ENCODE measurements around the gene UNC13C.

- TF ChIP-seq CTCF (IDR thresholded peaks at IDR 0.05) (no peak), POLR2A (IDR thresholded peaks at IDR 0.05) (no peak)
These were observed 588.4 kb downstream of the UNC13C start for GRCh38 chr15:54566654-54567053.
